ENCODE data around the gene RCOR3. TPM values are rescaled to one million over a fixed set of nuclear protein-coding genes. Genes with fewer than 3 reads are reported as not detected.
"Not testable (repeated sequence)": the region's sequence is repeated elsewhere in the genome, so short reads cannot be mapped to it uniquely, and the experiment has no call there.

Gene RCOR3
- total RNA-seq, 1 donor from 2014 or later = 36.5 TPM

GRCh38 chr1:211236633-211237320, 22.4 kb upstream of the RCOR3 start:
- Mint-ChIP-seq H3K36me3 (ENCODE audit: low read depth) (peaks cover 3% of the 10 kb centered on the region), H3K27ac (ENCODE audit: unreplicated experiment) (no peak overlapping the region), H3K9me3 (ENCODE audit: low read depth) (peaks cover 4% of the 10 kb centered on the region), H3K4me1 (ENCODE audit: low read depth) (no peaks in the 10 kb centered on the region), H3K4me3 (ENCODE audit: unreplicated experiment) (no peak overlapping the region), H3K27me3 (ENCODE audit: low read depth) (no peaks in the 10 kb centered on the region)
- DNase-seq (ENCODE audit: low spot score) = no peak
- no peak for TF ChIP-seq CTCF (IDR thresholded peaks at IDR 0.05)

GRCh38 chr1:211237579-211237978, 21.6 kb upstream of the RCOR3 start:
- Mint-ChIP-seq H3K36me3 (ENCODE audit: low read depth) (peaks cover 3% of the 10 kb centered on the region), H3K27me3 (ENCODE audit: low read depth) (no peaks in the 10 kb centered on the region), H3K9me3 (ENCODE audit: low read depth) (peaks cover 6% of the 10 kb centered on the region), H3K27ac (ENCODE audit: unreplicated experiment) (no peak overlapping the region), H3K4me3 (ENCODE audit: unreplicated experiment) (no peak overlapping the region), H3K4me1 (ENCODE audit: low read depth) (no peaks in the 10 kb centered on the region)
- no peak for TF ChIP-seq CTCF (IDR thresholded peaks at IDR 0.05)
- DNase-seq (ENCODE audit: low spot score) = no peak

GRCh38 chr1:211240567-211240966, 18.6 kb upstream of the RCOR3 start:
- H3K4me3 Mint-ChIP-seq (ENCODE audit: unreplicated experiment); DNase-seq (ENCODE audit: low spot score); H3K9me3 Mint-ChIP-seq (ENCODE audit: low read depth); H3K36me3 Mint-ChIP-seq (ENCODE audit: low read depth); H3K27ac Mint-ChIP-seq (ENCODE audit: unreplicated experiment); H3K4me1 Mint-ChIP-seq (ENCODE audit: low read depth); H3K27me3 Mint-ChIP-seq (ENCODE audit: low read depth): not testable (repeated sequence)

- TF ChIP-seq CTCF (IDR thresholded peaks at IDR 0.05) = no peak
- Mint-ChIP-seq H3K27ac (ENCODE audit: unreplicated experiment) (no peak overlapping the region), H3K4me1 (ENCODE audit: low read depth) (no peaks in the 10 kb centered on the region), H3K27me3 (ENCODE audit: low read depth) (no peaks in the 10 kb centered on the region), H3K36me3 (ENCODE audit: low read depth) (peaks cover 3% of the 10 kb centered on the region), H3K4me3 (ENCODE audit: unreplicated experiment) (no peak overlapping the region), H3K9me3 (ENCODE audit: low read depth) (peaks cover 6% of the 10 kb centered on the region)
- no peak for DNase-seq (ENCODE audit: low spot score)
Observed at GRCh38 chr1:211241071-211241470, 18.1 kb upstream of the RCOR3 start.

- not testable (repeated sequence) for H3K4me3 Mint-ChIP-seq (ENCODE audit: unreplicated experiment); H3K27me3 Mint-ChIP-seq (ENCODE audit: low read depth); H3K36me3 Mint-ChIP-seq (ENCODE audit: low read depth); DNase-seq (ENCODE audit: low spot score); H3K9me3 Mint-ChIP-seq (ENCODE audit: low read depth); H3K4me1 Mint-ChIP-seq (ENCODE audit: low read depth); H3K27ac Mint-ChIP-seq (ENCODE audit: unreplicated experiment)
Observed at GRCh38 chr1:211243639-211244038, 15.5 kb upstream of the RCOR3 start.

- not testable (repeated sequence) for H3K4me1 Mint-ChIP-seq (ENCODE audit: low read depth); DNase-seq (ENCODE audit: low spot score); H3K9me3 Mint-ChIP-seq (ENCODE audit: low read depth); H3K36me3 Mint-ChIP-seq (ENCODE audit: low read depth); H3K27ac Mint-ChIP-seq (ENCODE audit: unreplicated experiment); H3K4me3 Mint-ChIP-seq (ENCODE audit: unreplicated experiment); H3K27me3 Mint-ChIP-seq (ENCODE audit: low read depth)
Observed at GRCh38 chr1:211246583-211246982, 12.6 kb upstream of the RCOR3 start.

- Mint-ChIP-seq H3K27me3 (ENCODE audit: low read depth) (no peaks in the 10 kb centered on the region), H3K36me3 (ENCODE audit: low read depth) (no peaks in the 10 kb centered on the region), H3K9me3 (ENCODE audit: low read depth) (no peaks in the 10 kb centered on the region), H3K4me1 (ENCODE audit: low read depth) (no peaks in the 10 kb centered on the region), H3K27ac (ENCODE audit: unreplicated experiment) (no peak overlapping the region), H3K4me3 (ENCODE audit: unreplicated experiment) (no peak overlapping the region)
- no peak for DNase-seq (ENCODE audit: low spot score)
- no peak for TF ChIP-seq CTCF (IDR thresholded peaks at IDR 0.05)
Observed at GRCh38 chr1:211247921-211248320, 11.2 kb upstream of the RCOR3 start.

GRCh38 chr1:211249611-211250010, 9.6 kb upstream of the RCOR3 start:
- DNase-seq (ENCODE audit: low spot score); H3K36me3 Mint-ChIP-seq (ENCODE audit: low read depth); H3K4me3 Mint-ChIP-seq (ENCODE audit: unreplicated experiment); H3K9me3 Mint-ChIP-seq (ENCODE audit: low read depth); H3K4me1 Mint-ChIP-seq (ENCODE audit: low read depth); H3K27me3 Mint-ChIP-seq (ENCODE audit: low read depth); H3K27ac Mint-ChIP-seq (ENCODE audit: unreplicated experiment): not testable (repeated sequence)

All from chondrocyte (in vitro differentiated cells).